Omental fat pad (tissue), 4 donors: ENCODE data around the gene PRKAR1A. TPM values are rescaled to one million over a fixed set of nuclear protein-coding genes. Genes with fewer than 3 reads are reported as not detected.
A peak's percentile ranks its signal among the peaks of the same experiment; 100 is the strongest.
"Not testable (repeated sequence)": the region's sequence is repeated elsewhere in the genome, so short reads cannot be mapped to it uniquely, and the experiment has no call there.

Experiments used
- ATAC-seq: fragments of 150-250 bp; one replicate; pipeline ENCODE4 v1.9.1; 2016; ENCODE audit warnings: mild to moderate bottlenecking, moderate library complexity; ENCODE audit not compliant: low FRiP score
- DNase-seq: peaks from one replicate; pipeline ENCODE4 v3.0.0-alpha.2; 2019; ENCODE audit warnings: low spot score
- CTCF ChIP-seq, 3 donors: fragments of 450-650 bp; IDR thresholded peaks; one replicate each; pipeline ENCODE4 v1.5.1; 2016 to 2017; ENCODE audit warnings: antibody characterized with exemption in 3 of 3, mild to moderate bottlenecking in 3 of 3, moderate library complexity in 2 of 3
- total RNA-seq, 4 donors: library from RNA; depleted of rRNA; stranded (reverse); fragments of >200 nt; gene quantifications; one replicate each; pipeline ENCODE4 v1.1.0, GENCODE V29; 2016

The PRKAR1A gene
- total RNA-seq, 4 donors from 2014 or later, result 352 to 561 (median 476) TPM

DNA sequence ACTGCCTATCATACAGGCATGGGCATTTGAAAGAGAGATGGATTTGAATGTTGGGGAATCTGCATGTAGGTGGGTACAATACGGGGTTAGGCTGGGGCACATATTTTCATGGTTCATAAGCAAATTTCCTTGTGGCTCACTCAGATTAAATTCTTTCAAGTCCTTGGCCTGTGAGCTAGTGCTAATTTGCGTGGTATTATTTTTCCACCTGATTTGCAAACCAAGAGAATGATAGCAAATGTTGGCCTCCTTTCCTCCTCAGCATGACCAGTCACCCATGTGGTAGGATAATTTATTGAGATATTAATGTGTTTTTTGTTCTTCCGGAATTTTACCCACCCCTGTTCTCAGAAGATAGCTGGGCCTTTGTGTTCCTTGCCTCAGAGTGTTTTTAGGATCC lies 66.0 kb downstream of the PRKAR1A start:
- ATAC-seq, result no peak
- DNase-seq, result no peak
- TF ChIP-seq CTCF (IDR thresholded peaks at IDR 0.05), result no peak

DNA sequence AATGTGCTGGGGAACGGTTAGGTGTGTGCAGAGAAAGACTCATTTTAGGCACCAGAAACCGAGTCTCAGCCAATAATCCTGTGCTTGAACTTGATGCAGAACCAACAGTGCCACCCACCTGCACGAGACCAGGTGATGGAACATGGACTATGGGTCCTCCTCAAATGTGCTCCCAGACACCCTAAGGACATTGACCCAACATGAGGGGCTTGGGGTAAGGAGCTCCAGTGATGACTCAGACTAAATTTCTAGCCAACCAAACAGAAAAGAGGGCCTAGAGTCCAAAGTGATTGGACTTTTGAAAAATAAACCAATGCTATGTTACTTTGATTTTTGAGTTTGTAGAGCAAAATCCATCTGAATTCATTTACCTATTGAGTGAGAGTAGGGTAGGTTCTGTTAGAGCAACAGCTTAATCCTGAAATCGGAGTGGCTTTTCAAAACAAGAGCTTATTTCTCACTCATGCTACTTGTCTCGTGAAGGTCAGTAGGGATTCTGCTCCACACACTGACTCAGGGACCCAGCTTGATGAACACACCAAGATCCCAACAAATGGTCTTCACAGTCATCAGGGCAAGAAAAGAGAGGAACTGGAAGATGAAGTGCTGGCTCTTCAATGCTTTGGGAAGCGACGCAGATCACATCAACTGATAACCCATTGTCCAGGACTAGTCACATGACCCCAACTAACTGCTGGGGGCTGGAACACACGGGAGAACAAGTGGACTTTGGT lies 67.1 kb downstream of the PRKAR1A start:
- ATAC-seq (no peak), DNase-seq (no peak)
- no peak for TF ChIP-seq CTCF (IDR thresholded peaks at IDR 0.05)

DNA sequence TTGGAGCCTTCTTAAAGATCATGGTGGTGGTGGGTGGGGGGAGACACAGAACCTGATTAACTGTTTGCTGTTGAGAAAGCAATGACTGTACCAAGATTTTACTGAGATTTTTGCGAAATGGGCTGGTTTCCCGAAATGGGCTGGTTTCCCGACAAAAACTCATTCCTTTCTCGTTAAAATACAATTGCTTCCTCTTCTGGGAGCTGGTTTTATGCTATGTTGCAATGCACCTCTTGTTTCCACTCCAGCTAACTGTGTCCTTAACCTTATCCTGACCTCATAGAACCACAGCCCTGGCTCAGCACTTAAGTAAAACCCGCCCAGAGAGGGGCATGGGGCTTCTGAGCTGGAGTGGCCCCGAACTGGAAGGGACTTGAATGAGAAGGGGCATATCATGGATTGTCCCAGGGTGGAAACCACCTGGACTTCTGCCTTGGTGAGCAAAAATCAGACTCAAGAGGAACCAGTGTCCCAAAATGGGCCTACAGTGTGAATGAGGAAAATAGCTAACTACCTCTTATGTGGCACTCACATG lies 68.1 kb downstream of the PRKAR1A start:
- no peak for TF ChIP-seq CTCF (IDR thresholded peaks at IDR 0.05)
- ATAC-seq (peak; percentile 89), DNase-seq (no peak)

DNA sequence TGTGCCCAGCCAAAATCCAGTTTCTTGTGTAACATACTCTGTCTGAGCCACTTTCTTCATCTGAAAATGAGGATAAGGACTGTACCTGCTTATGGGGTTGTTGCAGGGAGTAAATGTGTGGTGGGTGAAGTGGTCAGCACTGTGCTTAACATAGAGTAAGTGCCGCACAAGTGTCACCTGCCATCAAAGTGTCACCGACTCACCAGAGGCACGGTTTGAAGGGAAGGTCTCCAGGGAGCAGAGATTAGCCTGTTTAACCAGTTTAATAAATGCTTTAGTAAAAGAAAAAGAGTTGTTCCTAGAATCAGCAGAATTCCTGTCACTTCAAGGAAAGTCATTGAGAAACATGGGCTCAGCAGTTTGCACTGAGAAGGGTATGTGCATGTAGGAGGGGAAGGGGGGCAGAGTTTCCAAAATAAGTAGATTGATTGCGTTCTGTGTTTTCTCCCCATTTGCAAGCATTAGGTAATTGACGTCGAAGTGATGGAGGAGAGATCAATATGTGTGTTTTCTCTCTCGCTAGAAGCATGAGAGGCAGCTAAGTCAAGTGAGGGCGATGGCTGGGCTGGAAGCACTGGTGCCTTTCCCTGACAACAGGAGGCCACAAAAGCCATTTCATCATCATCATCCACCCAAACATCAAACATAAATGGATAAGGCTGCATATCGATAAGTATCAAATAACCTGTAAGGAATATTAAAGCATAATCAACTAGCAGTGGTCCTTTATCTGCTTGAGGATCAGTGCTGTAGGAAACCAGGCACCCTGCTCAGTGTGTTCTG lies 69.8 kb downstream of the PRKAR1A start:
- DNase-seq (no peak), ATAC-seq (no peak)
- TF ChIP-seq CTCF (IDR thresholded peaks at IDR 0.05), result no peak

- DNase-seq, ATAC-seq: not testable (repeated sequence)
These were observed 70.6 kb downstream of the PRKAR1A start for GRCh38 chr17:68582867-68583266.

GRCh38 chr17:68584581-68585303 lies 72.5 kb downstream of the PRKAR1A start:
- ATAC-seq, result no peak
- TF ChIP-seq CTCF (IDR thresholded peaks at IDR 0.05), result no peak
- no peak for DNase-seq

DNA sequence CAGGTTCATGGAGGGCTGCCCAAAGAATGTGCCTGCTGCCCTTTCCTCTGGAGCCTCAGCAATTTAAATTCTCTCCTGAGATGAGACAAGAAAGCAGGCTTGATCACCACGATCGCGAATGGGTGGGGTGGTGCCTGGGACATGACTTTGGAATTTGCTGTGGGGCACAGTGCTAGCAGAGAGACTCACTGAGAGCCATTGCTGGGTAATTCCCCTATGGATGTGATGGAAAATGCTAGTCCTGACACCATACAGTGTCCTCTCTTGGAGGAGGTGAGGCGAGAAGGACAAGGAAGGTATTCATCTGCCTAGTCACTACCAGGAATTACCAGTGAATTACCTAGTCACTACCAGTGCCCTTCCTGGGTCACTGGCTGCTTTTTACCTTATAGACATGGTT lies 73.4 kb downstream of the PRKAR1A start:
- no peak for TF ChIP-seq CTCF (IDR thresholded peaks at IDR 0.05)
- DNase-seq (no peak), ATAC-seq (no peak)
